Raji (cell line): Measurements from ENCODE around the gene MSANTD7.
A peak's percentile ranks its signal among the peaks of the same experiment; 100 is the strongest.

Source experiments
- POLR2A ChIP-seq: IDR thresholded peaks from 2 replicates; pipeline ENCODE4 v1.6.1; 2011; ENCODE audit warnings: low read depth, low read length, control low read depth; ENCODE audit not compliant: insufficient read depth

The MSANTD7 gene, protein sequence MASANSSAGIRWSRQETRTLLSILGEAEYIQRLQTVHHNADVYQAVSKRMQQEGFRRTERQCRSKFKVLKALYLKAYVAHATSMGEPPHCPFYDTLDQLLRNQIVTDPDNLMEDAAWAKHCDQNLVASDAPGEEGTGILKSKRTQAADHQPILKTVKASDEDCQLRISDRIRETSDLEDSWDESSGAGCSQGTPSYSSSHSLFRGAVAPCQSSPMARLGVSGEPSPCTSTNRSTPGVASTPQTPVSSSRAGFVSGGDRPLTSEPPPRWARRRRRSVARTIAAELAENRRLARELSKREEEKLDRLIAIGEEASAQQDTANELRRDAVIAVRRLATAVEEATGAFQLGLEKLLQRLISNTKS

DNA sequence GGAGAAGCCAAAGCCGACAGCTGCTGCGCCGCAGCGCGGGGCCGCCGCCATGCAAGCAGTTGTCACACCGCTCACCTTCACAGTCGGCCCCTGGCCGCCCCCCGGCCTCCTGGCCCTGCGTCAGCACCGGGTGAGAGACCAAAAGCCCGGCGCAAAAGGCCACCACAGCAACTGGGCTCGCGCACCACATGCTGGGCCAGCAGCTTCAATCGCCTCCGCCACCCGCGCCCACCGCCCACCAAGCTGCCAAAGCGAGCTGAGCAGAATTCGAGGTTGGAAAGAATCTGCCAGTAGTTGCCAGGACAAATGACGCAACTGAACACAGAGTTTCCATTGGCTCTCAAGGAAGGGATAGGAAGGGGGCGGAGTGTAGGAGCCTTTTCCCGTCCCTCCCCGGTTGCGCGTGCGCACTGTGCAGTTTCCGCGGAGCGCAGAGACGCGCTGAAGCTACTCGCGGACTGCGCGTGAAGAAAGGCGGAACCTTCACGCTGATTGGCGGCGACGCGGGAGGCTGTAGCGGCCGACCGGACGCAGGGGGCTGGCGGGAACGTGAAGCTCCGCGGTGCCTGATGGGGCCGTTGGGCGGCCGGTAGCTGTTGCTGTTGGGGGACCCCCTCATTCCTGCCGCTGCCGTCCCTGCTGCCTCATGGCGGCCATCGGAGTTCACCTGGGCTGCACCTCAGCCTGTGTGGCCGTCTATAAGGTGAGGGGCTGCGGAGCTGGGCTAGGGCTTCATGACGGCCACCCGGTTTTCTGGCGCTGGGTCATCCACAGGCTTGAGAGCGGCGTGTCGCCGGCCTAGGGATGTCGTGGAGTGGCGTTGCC lies at the start of gene MSANTD7, which contains the start of the genes CDNF and HSPA14:
Gene MSANTD7, plus strand, starts transcription at position 550 of the 825 bp plus-strand sequence. CDS start 3,979 bp downstream, outside the sequence.
Gene CDNF, minus strand, starts transcription at position 281 of the 825 bp plus-strand sequence. Its CDS starts 91 bp downstream, at position 190.
Gene HSPA14, plus strand, starts transcription at position 550 of the 825 bp plus-strand sequence. Its CDS starts 97 bp downstream, at position 647.
- peak; percentile 94 for TF ChIP-seq POLR2A

DNA sequence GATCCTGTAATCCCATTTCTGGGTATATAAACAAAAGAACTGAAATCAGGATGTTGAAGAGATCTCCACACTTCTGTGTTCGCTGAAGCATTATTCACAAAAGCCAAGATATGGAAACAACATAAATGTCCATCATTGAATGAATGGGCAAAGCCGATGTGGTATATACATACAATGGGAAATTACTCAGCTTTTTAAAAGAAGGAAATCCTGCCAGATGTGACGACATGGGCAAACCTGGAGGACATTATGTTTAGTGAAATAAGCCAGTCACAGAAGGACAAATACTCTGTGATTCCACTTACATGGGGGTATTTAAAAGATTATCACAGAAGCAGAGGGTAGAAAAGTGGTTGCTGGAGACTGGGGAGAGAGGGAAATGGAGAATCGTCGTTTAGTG lies 39.5 kb upstream of the MSANTD7 start:
- no peak for TF ChIP-seq POLR2A

DNA sequence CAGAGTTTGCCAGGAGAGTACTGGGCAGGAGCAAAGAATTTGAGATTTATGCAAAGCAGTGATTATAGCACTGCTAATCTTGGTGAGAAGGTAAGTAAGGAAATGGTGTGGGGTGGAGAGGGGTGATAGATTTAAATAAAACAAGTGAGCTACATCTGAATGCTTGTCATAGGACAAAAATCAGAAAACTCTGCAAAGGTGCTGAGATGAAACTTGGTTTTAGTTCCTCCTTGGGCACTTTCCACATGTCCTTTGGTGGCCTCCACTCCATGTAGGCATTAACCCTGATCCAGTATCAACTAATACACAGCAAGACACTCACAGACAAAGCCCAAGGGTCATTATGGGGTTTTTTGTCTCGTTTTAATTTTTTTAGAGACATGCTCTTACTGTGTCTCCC lies 37.7 kb upstream of the MSANTD7 start:
- TF ChIP-seq POLR2A: peak; percentile 23; the same call in 1 of the 2 replicates

DNA sequence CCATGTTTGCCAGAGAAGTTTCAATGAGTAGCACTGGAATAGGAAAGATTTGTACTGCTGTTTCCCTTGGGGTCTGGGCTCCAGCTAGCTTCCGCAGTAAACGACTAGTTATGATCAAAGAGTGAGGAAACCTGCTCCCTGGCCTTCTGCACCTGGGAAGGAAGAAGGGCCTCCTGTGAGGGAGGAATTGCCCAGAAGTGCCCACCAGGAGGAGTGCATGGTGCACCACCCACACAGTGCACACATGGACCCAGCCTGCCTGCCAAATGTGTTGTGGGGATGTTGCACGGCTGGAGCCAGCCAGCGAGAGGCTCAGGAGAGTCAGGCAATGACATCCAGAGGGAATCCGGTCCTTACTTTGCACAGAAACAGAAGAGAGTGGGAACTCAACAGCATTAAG lies 36.4 kb upstream of the MSANTD7 start:
- TF ChIP-seq POLR2A: no peak

DNA sequence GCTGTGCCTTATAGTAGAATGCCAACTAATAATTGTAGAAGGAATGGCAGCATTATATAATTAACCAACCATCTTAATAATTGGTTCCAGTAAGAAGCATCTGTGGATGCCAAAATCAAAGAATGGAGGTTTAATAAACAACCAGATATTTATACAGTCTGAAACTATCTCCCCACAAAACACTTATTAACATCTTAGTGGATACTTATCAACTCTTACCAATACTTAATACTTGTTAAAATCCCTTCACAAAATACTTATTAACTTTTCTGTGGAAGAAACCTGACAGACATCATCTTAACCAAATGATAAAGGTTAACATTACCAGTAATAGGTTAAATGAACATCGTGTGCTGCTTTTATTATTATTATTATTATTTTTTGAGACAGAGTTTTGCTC lies 34.3 kb upstream of the MSANTD7 start:
- no peak for TF ChIP-seq POLR2A

DNA sequence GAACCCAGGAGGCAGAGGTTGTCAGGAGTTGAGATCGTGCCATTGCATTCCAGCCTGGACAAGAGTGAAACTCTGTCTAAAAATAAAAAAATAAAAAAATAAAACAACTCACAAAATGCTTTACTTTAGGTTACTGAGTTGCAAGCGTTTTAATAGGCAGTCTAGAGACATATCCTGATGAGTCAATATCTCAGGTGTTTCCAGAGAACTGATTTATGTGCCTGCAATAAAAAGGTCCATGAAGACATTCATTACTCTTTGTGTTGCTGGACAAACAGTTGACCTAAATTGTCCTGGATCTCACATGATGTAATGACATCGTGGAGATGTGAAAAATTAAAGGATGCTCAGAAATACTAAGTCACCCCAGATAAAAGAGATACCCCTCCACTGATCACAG lies 31.8 kb upstream of the MSANTD7 start:
- TF ChIP-seq POLR2A: no peak

DNA sequence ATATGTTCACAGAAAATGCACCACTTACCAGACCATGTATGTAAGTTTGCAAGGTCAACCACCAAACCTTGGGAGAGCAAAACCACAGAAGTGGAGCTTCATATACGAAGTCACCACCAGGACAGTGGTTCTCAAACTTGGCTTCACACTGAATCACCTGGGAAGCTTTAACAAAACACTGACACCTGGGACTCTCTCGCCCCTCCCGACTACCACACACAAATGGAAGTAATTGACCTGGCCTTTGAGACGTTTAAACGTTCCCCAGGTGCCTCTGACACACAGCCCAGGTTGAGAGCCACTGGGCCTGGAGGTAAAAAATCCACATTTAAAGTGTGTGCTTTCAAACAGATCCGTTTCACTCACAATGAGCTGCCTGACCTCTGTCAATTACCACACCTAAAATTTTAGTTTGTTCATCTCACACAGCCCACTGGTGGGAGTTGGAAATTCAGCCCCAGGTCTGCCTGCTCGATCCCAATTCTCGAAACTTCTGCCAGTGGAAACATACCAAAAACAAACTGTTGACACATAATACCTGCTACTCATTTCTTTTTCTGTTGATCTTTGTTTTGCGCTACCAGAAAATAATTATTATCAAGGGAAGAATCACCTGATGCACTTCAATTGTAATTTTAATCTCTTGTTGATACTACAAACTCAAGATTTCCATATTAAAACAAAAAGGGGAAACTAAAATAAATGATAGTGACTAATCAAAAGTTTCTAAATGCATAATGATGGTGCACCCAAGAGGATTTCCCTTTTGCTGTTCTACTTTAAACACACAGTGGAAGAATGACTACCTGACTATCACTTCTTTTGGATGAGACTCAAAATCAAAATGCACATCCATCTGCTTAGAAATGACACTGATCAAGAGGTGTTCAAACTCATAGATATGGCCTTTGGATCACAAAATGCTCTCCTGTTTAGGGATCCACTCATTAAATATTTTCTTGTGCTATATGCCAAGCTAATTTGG lies 26.8 kb upstream of the MSANTD7 start:
- no peak for TF ChIP-seq POLR2A

DNA sequence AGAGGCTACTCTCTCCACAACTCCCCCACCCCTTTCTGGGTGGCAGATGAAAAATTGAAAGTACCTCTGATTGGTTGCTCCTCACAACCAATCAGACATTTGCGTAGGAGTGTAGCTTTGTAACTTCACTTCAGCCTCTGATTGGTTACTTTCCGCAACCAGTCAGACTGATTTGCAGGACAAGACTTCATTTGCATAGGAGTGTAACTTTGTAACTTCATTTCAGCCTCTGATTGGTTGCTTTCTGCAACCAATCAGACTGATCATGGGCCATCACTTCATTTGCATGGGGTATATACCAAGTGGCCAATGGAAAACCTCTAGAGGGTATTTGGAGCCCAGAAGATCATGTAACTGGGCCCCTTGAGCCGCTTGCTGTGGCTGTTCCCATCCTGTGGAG lies 25.8 kb upstream of the MSANTD7 start:
- no peak for TF ChIP-seq POLR2A

DNA sequence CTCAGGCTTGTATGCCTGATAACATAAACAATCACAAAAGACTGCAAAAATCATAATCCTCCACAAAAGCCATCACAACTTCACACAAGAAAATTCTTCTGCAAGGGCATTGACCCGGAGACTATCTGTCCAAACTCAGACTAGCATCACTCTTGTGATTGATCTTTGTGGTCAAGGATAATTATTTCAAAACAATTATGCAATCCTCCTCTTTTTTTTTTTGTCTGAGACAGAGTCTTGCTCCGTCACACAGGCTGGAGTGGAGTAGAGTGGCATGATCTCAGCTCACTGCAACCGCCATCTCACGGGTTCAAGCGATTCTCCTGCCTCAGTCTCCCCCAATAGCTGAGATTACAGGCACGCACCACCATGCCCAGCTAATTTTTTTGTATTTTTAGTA lies 22.4 kb upstream of the MSANTD7 start:
- TF ChIP-seq POLR2A: no peak

DNA sequence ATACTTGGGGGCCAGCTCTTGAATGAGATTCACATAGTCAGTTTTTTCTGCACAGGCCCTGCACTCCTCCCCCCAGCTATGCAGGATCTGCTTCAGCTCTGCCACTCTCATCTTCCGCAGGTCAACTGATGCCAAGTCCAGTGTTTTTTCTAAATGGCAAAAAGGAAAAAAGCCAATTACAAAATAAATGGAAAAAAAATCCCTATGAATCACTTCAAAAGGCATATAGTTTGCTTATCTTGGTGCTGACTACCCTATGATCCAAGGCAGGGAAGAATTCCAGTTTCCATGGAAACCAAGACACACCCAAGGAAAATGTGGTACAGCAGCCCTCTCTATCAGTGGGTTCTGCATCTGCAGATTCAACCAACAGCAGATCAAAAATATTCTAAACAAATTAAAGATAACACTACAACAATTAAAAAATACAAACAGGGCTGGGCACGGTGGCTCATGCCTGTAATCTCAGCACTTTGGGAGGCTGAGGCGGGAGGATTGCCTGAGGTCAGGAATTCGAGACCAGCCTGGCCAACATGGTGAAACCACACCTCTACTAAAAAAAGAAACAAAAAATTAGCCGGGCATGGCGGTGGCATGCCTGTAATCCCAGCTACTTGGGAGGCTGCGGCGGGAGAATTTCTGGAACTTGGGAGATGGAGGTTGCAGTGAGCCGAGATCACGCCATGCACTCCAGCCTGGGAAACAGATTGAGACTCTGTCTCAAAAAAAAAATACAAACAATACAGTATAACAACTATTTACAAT lies 17.9 kb upstream of the MSANTD7 start:
- TF ChIP-seq POLR2A: no peak

DNA sequence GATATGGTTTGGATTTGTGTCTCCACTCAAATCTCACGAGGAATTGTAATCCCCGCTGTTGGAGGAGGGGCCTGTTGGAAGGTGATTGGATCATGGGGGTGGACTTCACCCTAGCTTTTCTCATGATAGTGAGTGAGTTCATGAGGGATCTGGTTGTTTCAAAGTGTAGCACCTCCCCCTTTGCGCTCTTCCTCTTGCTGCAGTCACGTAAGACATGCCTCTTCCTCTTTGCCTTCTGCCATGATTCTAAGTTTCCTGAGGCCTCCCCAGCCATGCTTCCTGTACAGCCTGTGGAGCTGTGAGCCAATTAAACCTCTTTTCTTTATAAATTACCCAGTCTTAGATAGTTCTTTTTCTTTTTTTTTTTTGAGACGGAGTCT lies 17.3 kb upstream of the MSANTD7 start:
- no peak for TF ChIP-seq POLR2A

DNA sequence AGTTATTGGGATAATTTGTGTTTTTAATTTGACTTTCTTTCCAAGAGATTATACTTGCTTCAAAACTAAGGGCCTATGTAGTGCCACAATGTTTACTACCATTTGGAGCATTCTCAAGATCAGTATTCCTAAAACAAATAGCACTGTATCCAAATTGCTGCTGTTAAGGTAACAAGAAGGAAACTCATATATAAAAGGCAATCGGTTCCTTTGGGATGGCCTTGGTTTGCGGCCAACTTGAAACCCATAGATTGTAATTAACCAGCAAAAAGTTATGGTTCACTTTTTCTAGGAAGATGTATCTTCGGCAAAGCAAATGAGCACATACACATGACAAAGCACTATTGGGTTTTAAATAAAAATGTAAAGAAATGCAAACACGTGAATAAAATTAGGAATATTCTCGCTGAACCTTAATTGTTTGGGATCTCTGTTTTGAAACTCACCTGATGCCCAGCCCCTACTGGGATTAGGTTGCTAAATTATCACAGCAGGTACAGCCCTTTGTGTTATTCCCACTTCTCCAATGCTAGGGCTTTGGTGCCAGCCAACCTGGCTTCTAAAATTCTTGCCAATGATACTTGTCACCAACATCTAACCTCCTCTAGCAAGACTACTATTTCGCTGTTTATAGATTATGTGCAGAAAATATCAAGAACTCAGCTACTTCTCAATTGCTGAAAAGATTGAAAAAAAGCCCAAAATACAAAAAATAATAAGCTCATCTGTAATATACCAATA lies 16.3 kb upstream of the MSANTD7 start:
- no peak for TF ChIP-seq POLR2A
